HEK293T (cell line): Measurements from ENCODE around the gene ZDHHC4.
"Not testable (repeated sequence)": the region's sequence is repeated elsewhere in the genome, so short reads cannot be mapped to it uniquely, and the experiment has no call there.

ENCODE experiments used
- ARNT ChIP-seq: fragments of 450-650 bp; IDR thresholded peaks from 2 replicates; pipeline ENCODE4 v1.6.1; 2017; ENCODE audit warnings: mild to moderate bottlenecking
- BHLHE40 ChIP-seq: fragments of 450-650 bp; IDR thresholded peaks from 2 replicates; pipeline ENCODE4 v1.6.1; 2016; ENCODE audit warnings: mild to moderate bottlenecking, moderate library complexity, borderline replicate concordance
- ELF4 ChIP-seq: fragments of 450-650 bp; IDR thresholded peaks from 2 replicates; pipeline ENCODE4 v1.6.1; 2017; ENCODE audit warnings: antibody characterized with exemption
- FOXA1 ChIP-seq: fragments of 450-650 bp; IDR thresholded peaks from 2 replicates; pipeline ENCODE4 v1.6.1; 2016; ENCODE audit warnings: mild to moderate bottlenecking
- FOXM1 ChIP-seq: fragments of 450-650 bp; IDR thresholded peaks from 2 replicates; pipeline ENCODE4 v1.6.1; 2017; ENCODE audit warnings: mild to moderate bottlenecking, borderline replicate concordance
- HDGF ChIP-seq: fragments of 450-650 bp; IDR thresholded peaks from 2 replicates; pipeline ENCODE4 v1.6.1; 2017; ENCODE audit warnings: antibody characterized with exemption, borderline replicate concordance
- NFRKB ChIP-seq: fragments of 450-650 bp; IDR thresholded peaks from 2 replicates; pipeline ENCODE4 v1.6.1; 2016; ENCODE audit warnings: mild to moderate bottlenecking, moderate library complexity
- SUZ12 ChIP-seq: fragments of 450-650 bp; IDR thresholded peaks from 2 replicates; pipeline ENCODE4 v1.6.1; 2016; ENCODE audit warnings: mild to moderate bottlenecking
- TARDBP ChIP-seq: fragments of 450-650 bp; IDR thresholded peaks from 2 replicates; pipeline ENCODE4 v1.6.1; 2016
- ZNF384 ChIP-seq: fragments of 450-650 bp; IDR thresholded peaks from 2 replicates; pipeline ENCODE4 v1.6.1; 2016
- TF ChIP-seq, protein P1 (sequence below): fragments of 450-650 bp; IDR thresholded peaks from 2 replicates; pipeline ENCODE4 v1.6.1; 2016

- TF ChIP-seq, protein P1, sequence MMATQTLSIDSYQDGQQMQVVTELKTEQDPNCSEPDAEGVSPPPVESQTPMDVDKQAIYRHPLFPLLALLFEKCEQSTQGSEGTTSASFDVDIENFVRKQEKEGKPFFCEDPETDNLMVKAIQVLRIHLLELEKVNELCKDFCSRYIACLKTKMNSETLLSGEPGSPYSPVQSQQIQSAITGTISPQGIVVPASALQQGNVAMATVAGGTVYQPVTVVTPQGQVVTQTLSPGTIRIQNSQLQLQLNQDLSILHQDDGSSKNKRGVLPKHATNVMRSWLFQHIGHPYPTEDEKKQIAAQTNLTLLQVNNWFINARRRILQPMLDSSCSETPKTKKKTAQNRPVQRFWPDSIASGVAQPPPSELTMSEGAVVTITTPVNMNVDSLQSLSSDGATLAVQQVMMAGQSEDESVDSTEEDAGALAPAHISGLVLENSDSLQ, result not testable (repeated sequence)
- not testable (repeated sequence) for TF ChIP-seq BHLHE40, FOXA1, ARNT, SUZ12, ELF4, ZNF384, TARDBP, NFRKB, HDGF, FOXM1
These were observed 57.7 kb downstream of the ZDHHC4 start for GRCh38 chr7:6634971-6635370.
